ENCODE measurements around the gene STK32C.
"Not testable (repeated sequence)": the region's sequence is repeated elsewhere in the genome, so short reads cannot be mapped to it uniquely, and the experiment has no call there.

GRCh38 chr10:132216441-132216840 lies 91.3 kb downstream of the STK32C start:
- TF ChIP-seq POLR2AphosphoS5 (IDR thresholded peaks at IDR 0.05; ENCODE audit: borderline replicate concordance, low read depth, low read length); EZH2 (IDR thresholded peaks at IDR 0.05): not testable (repeated sequence)

Measured in SK-N-MC (cell line).